ENCODE measurements around the gene CNTN4.
"Not testable (repeated sequence)": the region's sequence is repeated elsewhere in the genome, so short reads cannot be mapped to it uniquely, and the experiment has no call there.

CNTN4 gene

DNA sequence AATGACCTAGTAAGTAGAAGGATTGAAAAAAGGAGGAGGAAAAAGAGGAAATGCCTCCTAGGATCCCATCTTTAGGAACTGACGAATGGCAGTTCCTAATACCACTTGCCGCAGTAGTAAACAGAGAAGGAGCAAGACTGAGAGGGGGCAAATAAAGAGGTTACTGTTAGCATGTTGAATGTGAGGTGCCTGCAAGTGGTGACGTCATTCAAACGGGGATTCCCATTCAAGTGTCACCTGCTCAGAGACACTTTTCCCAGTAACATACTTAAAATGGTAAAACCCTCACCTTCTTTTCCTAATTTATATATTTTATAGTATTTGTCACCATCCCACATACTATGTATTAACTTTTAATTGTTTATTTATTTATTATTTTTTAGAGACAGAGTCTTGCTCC, 832.6 kb downstream of the CNTN4 start:
- DNase-seq = no peak

DNA sequence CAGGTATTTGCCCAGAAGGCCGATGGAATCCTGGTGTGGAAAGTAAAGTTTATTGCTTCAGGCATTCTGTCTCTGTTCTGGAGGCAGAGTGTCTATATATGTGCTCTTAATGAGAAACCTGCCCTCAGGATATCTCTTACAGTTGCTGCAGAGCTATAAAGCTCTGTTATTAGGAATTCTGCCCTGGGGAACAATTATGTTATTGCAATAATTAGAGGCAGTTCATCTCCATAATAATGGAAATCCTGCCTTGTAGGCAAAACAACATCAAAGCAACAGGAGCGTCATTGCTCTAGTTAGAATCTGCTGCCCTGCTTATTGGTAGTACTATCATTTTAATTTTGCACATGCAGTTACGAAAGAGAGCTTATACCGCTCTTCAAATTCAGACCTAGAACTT, 835.9 kb downstream of the CNTN4 start:
- DNase-seq = no peak

DNA sequence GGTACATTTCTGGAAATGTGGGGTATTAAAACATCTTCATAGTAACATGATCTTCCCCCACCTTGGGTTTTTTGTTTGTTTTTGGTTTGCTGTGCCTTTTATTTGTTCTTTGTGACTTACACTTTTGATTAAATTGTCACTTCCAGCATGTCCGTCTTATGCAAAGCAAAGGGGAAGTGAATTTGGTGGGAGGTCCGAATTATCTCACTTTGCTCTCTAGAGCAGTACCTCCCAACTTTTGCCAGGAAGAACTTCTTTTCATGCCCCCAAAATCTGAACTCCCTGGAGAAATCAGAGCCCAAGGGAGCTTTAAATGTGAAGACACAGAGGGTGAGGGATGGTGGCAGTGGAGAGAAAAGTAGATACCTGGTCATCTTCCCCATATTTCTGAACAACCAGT, 838.4 kb downstream of the CNTN4 start:
- no peak for DNase-seq

DNA sequence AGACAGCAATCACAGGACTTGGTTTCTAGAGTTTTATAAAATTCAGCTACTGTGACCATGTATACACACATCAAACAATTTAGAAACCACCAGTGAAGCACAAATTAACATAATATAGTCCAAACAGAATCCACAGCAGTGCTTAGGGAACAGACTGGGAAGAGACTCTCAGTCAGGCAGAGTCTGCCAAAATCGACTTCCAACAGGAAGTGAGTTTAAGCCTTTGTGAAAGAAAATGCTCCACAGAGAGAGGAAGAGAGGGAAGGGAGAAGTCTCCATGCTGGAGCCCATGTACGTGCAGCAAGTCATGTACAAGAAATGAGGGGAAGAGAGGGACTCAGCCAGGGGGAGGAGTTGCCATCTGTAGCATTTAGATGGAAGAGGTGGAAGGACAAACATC, 838.9 kb downstream of the CNTN4 start:
- no peak for DNase-seq

DNA sequence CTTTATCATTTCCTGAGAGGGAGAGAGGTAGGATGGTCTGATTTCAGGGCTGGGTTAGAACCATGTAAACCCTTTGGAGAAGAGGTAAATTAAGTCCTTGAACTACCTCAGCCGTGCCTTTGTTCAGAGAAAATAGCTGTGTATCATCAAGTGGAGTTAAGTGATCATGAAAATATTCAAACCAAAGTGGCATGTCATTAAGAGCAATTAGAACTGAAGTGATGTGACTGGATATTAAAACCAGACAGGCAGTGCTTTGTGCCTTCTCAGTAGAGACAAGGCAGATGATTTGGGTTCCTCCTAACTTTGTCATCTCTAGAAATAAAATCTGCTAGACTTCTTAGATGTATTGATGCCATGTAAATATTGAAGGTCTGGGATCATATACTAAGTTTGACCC, 840.0 kb downstream of the CNTN4 start:
- no peak for DNase-seq

DNA sequence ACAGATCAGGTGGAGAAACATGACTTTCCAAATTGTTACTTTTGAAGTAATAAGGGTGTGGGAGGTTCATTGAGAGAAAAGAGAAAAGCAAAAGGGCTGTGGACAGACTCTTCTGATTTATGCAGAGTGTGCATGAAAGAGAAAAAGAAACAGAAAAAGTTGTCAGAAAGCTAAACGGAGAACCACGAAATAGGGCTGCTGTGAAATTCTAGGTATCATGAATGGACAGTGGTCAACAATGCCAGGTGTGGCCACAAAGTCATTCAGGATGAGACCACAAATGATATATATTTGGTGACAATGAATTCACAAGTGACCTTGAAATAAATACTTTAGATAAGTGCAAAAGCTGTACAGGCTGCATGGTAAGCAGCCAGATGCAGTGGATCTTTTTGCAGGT, 841.4 kb downstream of the CNTN4 start:
- DNase-seq = no peak

DNA sequence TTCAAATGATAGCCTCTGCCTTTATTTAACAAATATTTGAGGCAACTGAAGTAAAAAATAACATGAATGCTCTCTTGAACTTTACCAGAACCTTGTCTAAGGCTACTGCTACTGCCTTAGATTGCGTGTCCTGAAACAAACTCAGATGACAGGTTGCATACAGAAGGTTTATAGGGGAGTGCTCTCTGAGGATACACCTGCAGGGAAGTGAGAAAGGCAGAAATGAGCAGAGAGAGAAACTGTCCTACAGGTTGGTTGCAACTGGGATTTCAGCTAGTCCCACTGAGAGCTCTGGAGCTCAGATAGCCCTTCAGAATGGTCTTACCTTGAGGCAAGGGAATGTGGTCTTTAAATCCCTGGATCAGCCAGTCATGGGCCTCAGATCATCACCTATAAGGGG, 846.0 kb downstream of the CNTN4 start:
- no peak for DNase-seq

DNA sequence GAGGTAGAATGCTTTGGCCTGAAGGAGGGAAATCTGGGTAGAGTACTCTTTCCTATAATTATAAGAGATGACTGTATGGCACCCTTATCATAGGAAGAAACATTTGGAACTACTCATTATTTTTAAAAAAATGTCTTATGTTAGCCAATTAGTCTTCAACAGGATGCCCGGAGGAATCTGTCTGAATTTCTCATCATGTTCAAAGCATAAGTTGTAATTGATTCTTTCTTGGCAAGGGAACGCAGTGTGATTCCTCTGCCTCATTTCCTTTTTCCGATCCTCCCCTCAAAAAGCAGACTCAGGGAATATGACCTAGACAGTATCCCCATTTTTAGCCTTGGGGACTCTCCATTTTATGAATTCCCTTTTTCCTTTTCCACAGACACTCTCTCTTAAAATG, 846.5 kb downstream of the CNTN4 start:
- DNase-seq = no peak

DNA sequence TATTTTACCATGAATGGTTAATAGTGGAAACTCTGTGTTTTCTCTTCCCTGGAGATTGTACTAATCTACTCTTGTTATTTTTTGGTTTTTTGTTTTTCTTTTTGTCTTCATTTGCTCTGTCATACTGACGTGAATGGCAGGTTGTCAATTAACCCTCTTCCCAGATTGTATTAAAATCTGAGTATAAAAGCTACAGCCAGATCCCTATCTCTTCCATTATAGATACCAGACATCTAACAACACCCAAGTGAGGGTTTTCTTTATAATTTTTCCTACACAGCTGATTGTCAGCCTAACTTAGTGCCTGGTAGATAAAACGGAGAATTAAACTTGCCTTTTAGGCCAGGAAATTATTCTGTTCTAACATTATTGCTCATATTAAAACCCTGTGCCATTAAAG, 848.9 kb downstream of the CNTN4 start:
- no peak for DNase-seq

DNA sequence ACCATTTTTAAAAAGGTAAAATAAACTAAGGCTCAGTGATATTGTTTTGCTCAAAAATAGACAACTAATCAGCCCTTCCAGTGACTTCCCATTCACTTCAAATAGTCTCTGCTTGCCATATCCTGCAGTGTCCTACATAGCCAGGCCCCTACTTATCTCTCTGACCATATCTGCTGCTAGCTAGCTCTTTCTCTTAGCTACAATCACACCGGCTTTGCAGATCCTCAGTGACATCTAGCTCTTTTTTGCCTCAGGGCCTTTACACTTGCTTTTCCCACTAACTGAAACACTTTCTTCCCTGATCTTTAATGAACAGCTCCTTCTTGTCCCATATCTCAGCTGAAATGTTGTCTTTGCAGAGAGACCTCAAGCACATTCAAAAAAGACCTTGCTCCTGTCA, 850.2 kb downstream of the CNTN4 start:
- DNase-seq = no peak

DNA sequence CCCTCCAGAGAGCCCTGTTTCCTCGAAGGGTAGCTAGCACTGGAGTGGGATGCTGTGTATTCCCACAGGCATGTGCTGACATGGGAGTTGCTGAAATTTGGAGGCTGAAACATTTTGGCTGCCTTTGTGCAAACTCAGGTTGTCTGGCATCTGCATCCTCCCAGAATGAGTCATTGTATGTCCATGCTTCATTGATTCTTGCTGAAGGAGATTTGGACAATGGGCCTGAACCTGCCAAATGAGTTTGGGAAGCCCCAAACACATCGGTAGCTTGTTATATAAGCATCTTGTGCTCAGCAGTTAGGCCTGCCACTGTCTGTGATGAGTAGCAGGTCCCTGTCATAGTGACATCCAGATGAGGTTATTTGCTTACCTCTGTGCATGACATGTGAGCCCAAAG, 851.5 kb downstream of the CNTN4 start:
- no peak for DNase-seq

DNA sequence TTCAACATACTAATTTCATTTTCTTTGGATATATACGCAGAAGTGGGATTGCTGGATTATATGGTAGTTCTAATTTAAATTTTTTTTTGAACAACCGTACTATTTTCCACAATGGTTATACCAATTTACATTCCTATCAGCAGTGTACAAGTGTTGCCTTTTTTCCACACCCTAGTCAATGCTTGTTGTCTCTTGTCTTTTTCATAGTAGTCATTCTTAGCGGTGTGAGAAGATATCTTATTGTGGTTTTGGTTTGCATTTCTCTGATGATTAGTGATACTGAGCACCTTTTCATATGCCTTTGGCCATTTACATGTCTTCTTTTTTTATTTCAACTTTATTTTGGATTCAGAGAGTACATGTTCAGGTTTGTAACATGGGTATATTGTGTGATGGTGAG, 858.4 kb downstream of the CNTN4 start:
- no peak for DNase-seq

DNA sequence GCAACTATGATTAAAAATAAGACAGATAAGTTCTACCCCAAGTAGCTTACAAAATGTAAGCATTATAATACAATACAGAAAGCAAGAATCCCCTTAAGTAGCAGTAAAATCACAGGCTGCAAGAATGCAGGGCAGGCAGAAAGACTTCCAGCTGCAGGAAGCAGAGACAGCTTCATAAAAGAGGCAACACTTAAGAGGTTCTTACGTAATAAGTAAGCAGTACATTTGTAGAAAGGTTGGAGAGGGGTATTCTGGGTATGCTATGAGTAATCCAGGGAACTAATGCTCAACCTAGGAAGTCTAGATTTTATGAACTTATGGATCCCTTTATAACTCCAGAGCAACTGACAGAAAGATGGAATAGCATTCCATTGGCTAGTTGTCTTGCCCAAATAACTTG, 859.9 kb downstream of the CNTN4 start:
- DNase-seq = no peak

DNA sequence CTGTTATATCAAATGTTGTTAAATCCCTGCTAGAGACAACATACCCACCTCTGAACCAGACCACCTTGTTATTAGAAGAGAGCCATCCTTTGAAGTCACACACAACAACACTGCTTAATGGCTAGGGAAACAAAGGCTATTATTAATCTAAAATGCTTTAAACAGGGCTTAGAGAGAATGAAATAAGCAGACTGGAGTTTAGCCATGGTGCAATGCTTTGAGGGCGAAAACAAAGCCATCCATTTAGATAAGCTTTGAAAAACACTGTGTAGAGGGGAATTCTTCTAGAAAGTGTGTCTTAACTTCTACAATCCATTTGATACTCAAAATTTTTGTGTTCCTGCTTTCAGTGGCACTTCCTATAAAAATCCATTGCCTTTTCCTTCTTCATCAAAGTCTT, 862.9 kb downstream of the CNTN4 start:
- DNase-seq = no peak

DNA sequence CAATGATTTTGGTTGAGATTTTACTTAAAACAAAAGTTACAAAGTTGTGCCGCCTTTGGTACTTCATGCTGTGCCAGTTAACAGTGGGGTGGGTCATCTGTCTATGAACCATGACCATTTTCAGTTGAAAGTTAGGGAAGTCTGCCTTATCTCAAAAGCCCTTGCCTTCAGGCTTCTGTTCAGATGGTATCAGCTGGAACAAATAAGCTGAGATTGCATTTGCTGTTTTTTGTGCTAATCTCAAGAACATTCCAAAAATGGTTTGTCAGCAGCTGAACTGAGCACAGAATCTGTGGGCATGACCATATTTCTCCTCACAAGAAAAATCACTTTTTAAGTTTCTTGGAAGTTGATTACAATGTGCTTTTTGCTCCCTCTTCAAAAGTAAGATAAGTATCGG, 869.2 kb downstream of the CNTN4 start:
- DNase-seq = no peak

DNA sequence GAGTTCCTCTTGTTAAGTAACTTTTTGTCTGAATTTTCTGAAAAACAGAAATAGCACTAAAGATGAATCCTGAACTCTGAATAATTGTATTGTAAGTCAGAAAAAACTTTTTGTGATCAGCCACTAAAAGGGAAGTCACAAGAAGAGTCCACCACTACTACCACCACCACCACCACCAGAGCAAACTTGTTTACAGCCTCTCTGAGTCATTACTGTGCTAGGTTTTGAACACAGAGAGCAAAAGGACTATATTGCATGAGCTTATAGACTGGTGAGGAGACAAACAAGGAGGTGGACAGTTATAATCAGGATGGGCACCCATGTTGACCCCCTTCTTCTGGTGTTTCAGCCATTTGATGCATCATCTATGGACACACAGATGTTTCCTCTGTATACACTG, 869.8 kb downstream of the CNTN4 start:
- no peak for DNase-seq

DNA sequence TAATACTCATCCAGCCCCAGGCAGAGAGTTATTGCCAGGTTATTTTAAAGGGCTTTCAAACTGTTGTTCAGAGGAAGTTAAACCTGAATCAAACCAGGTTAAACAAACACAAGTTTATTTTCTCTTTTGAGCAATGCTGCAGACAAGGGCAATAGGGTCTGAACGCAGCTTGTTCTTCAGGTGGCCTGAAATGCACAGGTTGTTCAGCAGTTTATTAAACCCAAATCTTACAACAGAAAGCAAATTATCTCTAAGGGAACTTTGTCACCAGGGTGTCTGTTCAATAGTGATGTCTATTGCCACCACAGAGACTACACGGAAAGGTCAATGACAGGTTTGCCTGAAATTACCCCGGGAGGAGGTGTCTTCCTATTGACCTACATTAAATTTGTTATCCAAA, 877.5 kb downstream of the CNTN4 start:
- DNase-seq = no peak

DNA sequence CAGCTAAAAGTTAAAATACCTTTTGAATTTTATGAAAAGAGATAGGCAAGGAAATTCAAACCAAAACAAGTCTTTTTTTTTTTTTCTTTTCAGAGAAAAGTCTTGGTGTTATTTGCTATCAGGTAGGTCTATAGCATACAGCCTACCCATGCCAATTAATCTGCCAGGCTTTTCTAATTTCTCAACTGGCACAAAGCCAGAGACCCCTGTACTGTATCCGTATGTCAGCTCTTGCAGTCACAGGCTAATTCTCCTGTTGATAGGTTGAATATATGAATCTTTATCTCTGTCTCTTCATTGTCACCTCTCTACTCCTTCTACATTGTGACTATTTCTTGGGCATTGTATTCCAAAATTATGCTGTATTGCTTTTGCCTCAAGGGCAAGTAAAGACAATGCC, 878.1 kb downstream of the CNTN4 start:
- DNase-seq = no peak

DNA sequence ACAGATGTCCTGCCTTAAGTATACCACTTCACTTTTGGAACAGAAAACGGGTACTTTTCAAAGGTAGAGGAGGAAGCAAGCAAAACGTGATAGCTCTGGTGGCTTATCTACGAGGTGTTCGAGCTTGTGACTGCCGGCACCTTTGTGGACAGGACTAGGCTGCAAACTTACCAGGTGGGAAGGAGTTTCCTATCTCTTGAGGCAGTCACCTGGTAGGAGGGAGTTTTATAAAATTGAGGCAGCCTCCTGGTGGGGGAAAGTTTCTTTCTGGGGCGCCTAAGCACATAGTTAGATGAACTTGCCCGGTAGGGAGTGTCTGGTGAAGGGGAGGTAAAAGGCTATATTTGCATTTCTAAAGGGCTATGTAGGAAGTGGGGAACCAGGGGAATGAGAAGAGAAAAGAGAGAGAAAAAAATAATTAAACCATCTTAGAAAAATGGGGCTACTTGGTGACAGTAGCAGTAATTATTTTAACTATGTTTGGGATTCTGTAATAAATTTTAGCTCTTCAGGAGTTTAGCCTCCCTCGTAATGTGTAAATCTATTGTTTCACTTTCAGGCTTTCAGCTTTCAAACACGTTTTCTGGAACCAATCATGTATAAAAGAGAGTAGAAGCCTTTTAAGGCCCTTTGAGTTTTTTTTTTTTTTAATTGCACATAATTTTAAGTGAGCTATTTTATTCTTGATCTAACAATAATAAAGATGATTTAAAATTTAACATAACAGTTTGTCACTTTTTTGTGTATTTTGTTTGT, 880.5 kb downstream of the CNTN4 start:
- no peak for DNase-seq

DNA sequence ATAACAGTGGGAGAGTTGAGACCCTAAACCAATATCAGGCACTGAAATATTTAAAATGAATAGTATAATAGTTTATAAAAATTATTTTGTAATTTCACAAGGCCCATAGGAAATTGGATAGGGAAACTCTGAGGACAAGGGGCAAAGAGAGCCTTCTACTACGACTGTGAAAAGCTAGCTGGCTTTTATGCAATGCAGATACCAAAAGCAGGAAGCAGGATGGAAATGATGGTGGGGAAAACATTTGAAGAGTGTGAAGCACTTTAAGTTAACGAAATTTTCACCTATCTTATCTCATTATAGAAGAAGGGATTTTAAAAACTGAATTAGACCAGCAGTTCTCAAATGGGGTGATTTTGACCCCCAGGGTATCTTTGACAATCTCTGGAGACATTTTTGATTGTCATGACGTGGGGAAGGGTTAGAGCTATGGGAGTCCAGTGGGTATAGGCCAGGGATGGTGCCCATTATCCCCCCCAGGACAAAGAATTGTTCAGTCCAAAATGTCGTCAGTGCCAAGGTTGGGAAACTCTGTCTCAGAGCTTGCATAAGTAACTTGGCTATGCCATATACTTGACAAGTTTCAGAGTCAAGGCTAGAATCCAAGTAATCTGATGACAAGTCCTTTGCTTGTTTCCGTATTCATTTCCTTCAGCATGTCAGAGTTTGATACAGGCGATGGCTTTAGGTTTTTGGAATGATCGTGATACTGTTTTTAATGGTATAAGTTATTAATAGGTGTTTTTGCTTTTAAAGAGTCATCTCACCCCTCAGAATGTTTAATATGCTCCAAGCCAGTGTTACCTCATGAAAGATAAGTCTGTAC, 885.6 kb downstream of the CNTN4 start:
- no peak for DNase-seq

DNA sequence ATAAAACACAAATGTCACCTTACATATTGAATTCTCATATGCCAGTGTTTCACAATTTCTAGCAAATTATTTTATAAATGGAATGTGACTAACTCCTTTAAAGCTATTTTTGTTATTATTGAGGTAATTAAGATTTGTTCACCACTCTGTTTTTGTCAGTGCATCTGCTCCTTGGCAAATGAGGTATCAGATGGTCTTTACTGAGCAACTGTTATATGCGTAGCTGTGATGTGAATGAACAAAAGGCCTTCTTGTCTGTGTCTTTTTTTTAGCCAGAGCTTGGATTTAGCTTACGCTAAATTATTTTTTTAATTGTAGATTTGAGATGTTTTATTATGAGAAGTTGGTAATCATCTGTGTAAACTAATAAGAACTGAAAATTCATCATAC, 886.2 kb downstream of the CNTN4 start:
- no peak for DNase-seq

DNA sequence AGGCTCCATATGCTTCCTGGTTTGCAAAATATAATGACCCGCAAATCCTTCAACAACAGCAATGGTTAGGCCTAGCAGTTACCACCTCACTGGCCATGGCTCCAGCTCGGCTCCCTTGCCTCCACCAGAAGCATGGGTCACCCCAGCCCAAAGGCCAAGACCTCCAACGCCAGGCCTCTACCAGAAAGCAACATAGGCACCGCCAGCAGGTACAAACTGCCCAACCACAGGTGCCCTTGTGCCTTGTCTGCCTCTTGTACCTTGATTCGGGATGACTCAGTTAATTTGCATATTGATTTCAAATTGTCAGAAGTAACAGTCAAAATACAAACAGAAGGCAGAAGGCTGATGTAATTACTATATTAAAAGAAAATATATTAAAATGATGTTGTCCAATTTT, 886.8 kb downstream of the CNTN4 start:
- no peak for DNase-seq

DNA sequence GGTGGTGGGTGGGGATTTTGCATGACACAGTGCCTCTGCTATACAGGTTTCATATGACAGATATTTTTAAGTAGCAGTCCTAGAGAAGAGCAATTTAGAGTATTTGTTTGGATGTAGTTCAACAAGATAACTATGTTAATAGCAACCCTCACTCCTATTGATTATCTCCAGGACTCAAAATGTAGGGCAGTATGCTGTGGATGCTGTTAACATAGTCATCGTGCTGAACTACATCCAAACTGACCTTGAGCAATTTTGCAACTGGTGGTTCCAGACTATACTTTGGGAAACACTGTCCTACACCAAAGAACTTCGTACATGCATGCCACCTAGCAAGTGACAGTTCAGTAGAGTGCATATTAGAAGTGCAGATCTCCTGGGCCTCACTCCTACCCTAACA, 893.9 kb downstream of the CNTN4 start:
- no peak for DNase-seq

DNA sequence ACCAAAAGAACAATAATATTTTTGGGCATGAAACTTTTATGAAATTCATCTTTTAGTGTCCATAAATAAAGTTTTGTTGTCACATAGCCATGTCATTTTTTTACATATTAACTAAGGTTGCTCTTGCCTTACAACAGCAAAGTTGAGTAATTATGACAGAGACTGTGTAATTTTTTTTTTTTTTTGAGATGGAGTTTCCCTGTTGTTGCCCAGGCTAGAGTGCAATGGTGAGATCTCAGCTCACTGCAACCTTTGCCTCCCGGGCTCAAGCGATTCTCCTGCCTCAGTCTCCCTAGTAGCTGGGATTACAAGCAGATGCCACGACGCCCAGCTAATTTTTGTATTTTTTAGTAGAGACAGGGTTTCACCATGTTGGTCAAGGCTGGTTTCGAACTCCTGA, 894.5 kb downstream of the CNTN4 start:
- not testable (repeated sequence) for DNase-seq

DNA sequence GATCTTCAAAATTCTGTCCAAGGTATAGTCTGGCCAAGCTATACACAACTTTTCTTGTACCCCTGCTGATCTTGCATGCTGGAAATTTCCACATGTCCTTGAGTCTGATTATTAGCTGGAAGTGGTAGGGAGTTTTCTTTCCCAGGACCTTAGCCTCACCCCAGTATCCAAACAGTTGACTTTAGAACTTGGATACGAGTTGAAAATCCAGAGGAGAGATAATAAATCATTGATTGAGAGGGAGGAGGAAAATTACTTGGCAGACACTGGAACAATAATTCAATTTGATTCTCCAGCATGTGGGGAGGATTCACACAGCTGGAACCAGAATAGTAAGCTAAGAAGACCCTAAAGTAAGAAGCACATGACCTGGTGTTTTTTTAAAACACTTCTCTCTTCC, 895.1 kb downstream of the CNTN4 start:
- no peak for DNase-seq
